Activated CD8-positive, alpha-beta memory T cell treated with anti-CD3 and anti-CD28 coated beads, Interleukin-2, amount 10 ng/mL, durations not matched to agents 7 days and 5 days (primary cell): ENCODE results near the gene PCDHA6. TPM values are rescaled to one million over a fixed set of nuclear protein-coding genes. Genes with fewer than 3 reads are reported as not detected.
"Not testable (repeated sequence)": the region's sequence is repeated elsewhere in the genome, so short reads cannot be mapped to it uniquely, and the experiment has no call there.

Experiments
- ATAC-seq: fragments of 150-1000 bp; cut with Tn5 transposase; one replicate; pipeline ENCODE4 v1.10.0; 2021; ENCODE audit warnings: moderate library complexity
- CTCF ChIA-PET: fragments of 350-600 bp; sonication (Branson Sonifier 250); formaldehyde crosslinking; loops from one replicate; lab custom pipeline; 2021; ENCODE audit warnings: antibody characterized with exemption; lab: Charles Lee
- DNase-seq: peaks from one replicate; pipeline ENCODE4 v3.0.0-alpha.2; 2020
- H3K27ac Mint-ChIP-seq: one replicate; pipeline ENCODE4 v1.8.0; 2021; ENCODE audit warnings: mild to moderate bottlenecking, mixed read lengths
- H3K27me3 Mint-ChIP-seq: one replicate; pipeline ENCODE4 v1.8.0; 2021; ENCODE audit warnings: mixed read lengths
- H3K36me3 Mint-ChIP-seq: one replicate; pipeline ENCODE4 v1.8.0; 2021; ENCODE audit warnings: mild to moderate bottlenecking, mixed read lengths
- H3K4me1 Mint-ChIP-seq: one replicate; pipeline ENCODE4 v1.8.0; 2021; ENCODE audit warnings: mixed read lengths
- H3K4me3 Mint-ChIP-seq: one replicate; pipeline ENCODE4 v1.8.0; 2021; ENCODE audit warnings: mild to moderate bottlenecking, moderate library complexity, mixed read lengths
- H3K9me3 Mint-ChIP-seq: one replicate; pipeline ENCODE4 v1.8.0; 2022; ENCODE audit warnings: low read depth, mixed read lengths
- total RNA-seq, 2 experiments: library from RNA; stranded (reverse); gene quantifications; one replicate each; pipeline ENCODE4 v1.2.3, GENCODE V29; 2021

Gene PCDHA6
- total RNA-seq, 2 experiments from 2014 or later, result not detected

- H3K4me3 Mint-ChIP-seq, result no peak within 1 kb of the TSS
- ATAC-seq (no peak), DNase-seq (no peak)
- CTCF ChIA-PET, result no interaction called here
- peaks cover 1% of the 10 kb centered on the region for H3K36me3 Mint-ChIP-seq
- peaks cover 3% of the 10 kb centered on the region for H3K27me3 Mint-ChIP-seq
- H3K9me3 Mint-ChIP-seq, result peaks cover 11% of the 10 kb centered on the region
- H3K4me1 Mint-ChIP-seq, result no peaks in the 10 kb centered on the region
- no peak within 1 kb of the TSS for H3K27ac Mint-ChIP-seq
Observed at GRCh38 chr5:140833993-140834392, 6.2 kb downstream of the PCDHA6 start, which contains the start of gene PCDHA7. Gene PCDHA7 (plus strand): TSS chr5:140834269. CDS start chr5:140834384, 115 bp downstream.

DNA sequence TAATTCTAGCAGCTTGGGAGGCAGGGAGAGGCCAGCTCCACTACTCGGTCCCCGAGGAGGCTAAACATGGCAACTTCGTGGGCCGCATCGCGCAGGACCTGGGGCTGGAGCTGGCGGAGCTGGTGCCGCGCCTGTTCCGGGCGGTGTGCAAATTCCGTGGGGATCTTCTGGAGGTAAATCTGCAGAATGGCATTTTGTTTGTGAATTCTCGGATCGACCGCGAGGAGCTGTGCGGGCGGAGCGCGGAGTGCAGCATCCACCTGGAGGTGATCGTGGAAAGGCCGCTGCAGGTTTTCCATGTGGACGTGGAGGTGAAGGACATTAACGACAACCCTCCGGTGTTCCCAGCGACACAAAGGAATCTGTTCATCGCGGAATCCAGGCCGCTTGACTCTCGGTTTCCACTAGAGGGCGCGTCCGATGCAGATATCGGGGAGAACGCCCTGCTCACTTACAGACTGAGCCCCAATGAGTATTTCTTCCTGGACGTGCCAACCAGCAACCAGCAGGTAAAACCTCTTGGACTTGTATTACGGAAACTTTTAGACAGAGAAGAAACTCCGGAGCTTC, 6.8 kb downstream of the PCDHA6 start:
- ATAC-seq, result not testable (repeated sequence)

DNA sequence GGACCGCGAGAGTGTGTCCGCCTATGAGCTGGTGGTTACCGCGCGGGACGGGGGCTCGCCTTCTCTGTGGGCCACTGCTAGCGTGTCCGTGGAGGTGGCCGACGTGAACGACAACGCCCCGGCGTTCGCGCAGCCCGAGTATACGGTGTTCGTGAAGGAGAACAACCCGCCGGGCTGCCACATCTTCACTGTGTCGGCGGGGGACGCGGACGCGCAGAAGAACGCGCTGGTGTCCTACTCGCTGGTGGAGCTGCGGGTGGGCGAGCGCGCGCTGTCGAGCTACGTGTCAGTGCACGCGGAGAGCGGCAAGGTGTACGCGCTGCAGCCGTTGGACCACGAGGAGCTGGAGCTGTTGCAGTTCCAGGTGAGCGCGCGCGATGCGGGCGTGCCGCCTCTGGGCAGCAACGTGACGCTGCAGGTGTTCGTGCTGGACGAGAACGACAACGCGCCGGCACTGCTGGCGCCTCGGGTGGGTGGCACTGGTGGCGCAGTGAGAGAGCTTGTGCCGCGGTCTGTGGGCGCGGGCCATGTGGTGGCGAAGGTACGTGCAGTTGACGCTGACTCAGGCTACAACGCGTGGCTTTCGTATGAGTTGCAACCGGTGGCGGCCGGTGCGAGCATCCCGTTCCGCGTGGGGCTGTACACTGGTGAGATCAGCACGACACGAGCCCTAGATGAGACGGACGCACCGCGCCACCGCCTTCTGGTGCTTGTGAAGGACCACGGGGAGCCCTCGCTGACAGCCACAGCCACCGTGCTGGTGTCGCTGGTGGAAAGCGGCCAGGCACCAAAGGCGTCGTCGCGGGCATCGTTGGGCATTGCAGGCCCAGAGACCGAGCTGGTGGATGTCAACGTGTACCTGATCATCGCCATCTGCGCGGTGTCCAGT, 8.1 kb downstream of the PCDHA6 start:
- Mint-ChIP-seq H3K27ac (no peak overlapping the region), H3K36me3 (peaks cover 1% of the 10 kb centered on the region), H3K9me3 (peaks cover 14% of the 10 kb centered on the region), H3K27me3 (peaks cover 3% of the 10 kb centered on the region), H3K4me1 (no peaks in the 10 kb centered on the region), H3K4me3 (no peak overlapping the region)
- CTCF ChIA-PET, result no interaction called here
- DNase-seq, result no peak
- no peak for ATAC-seq

More for the DNA sequence above, 6.8 kb downstream of the PCDHA6 start:
- H3K27ac Mint-ChIP-seq, CTCF ChIA-PET, DNase-seq, H3K27me3 Mint-ChIP-seq, H3K4me3 Mint-ChIP-seq, H3K36me3 Mint-ChIP-seq, H3K4me1 Mint-ChIP-seq, H3K9me3 Mint-ChIP-seq: not testable (repeated sequence)

GRCh38 chr5:140840978-140841962, 13.5 kb downstream of the PCDHA6 start, which contains the start of gene PCDHA8:
Gene PCDHA8 (plus strand): TSS chr5:140841187. CDS start chr5:140841322, 135 bp downstream.
- H3K36me3 Mint-ChIP-seq, result peaks cover 2% of the 10 kb centered on the region
- H3K4me3 Mint-ChIP-seq, result no peak within 1 kb of the TSS
- CTCF ChIA-PET, result interaction anchor here (1.1 to 1.2 kb wide), 2 partner anchors 18 to 336 kb away, joined by 3 to 4 read pairs; partner anchors contain the start of gene PCDHB8
- H3K9me3 Mint-ChIP-seq, result peaks cover 12% of the 10 kb centered on the region
- no peak for DNase-seq
- ATAC-seq, result no peak
- no peaks in the 10 kb centered on the region for H3K27me3 Mint-ChIP-seq
- no peak within 1 kb of the TSS for H3K27ac Mint-ChIP-seq
- no peaks in the 10 kb centered on the region for H3K4me1 Mint-ChIP-seq

DNA sequence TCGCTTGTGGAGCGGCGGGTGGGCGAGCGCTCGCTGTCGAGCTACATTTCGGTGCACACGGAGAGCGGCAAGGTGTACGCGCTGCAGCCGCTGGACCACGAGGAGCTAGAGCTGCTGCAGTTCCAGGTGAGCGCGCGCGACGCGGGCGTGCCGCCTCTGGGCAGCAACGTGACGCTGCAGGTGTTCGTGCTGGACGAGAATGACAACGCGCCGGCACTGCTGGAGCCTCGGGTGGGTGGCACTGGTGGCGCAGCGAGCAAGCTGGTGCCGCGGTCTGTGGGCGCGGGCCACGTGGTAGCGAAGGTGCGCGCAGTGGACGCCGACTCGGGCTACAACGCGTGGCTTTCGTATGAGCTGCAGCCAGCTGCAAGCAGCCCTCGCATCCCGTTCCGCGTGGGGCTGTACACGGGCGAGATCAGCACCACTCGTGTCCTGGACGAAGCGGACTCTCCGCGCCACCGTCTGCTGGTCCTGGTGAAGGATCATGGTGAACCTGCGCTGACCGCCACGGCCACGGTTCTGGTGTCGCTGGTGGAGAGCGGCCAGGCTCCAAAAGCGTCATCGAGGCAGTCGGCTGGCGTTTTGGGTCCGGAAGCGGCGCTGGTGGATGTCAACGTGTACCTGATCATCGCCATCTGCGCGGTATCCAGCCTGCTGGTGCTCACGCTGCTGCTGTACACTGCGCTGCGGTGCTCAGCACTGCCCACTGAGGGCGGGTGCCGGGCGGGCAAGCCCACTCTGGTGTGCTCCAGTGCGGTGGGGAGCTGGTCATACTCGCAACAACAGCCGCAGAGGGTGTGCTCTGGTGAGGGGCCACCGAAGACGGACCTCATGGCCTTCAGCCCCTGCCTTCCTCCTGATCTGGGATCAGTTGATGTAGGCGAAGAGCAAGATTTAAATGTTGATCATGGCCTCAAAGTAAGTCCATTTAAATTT, 15.3 kb downstream of the PCDHA6 start:
- no peak for ATAC-seq
- Mint-ChIP-seq H3K4me1 (no peaks in the 10 kb centered on the region), H3K27ac (no peak overlapping the region), H3K4me3 (no peak overlapping the region), H3K27me3 (no peaks in the 10 kb centered on the region), H3K9me3 (peaks cover 16% of the 10 kb centered on the region), H3K36me3 (peaks cover 2% of the 10 kb centered on the region)
- no peak for DNase-seq
- CTCF ChIA-PET, result no interaction called here

DNA sequence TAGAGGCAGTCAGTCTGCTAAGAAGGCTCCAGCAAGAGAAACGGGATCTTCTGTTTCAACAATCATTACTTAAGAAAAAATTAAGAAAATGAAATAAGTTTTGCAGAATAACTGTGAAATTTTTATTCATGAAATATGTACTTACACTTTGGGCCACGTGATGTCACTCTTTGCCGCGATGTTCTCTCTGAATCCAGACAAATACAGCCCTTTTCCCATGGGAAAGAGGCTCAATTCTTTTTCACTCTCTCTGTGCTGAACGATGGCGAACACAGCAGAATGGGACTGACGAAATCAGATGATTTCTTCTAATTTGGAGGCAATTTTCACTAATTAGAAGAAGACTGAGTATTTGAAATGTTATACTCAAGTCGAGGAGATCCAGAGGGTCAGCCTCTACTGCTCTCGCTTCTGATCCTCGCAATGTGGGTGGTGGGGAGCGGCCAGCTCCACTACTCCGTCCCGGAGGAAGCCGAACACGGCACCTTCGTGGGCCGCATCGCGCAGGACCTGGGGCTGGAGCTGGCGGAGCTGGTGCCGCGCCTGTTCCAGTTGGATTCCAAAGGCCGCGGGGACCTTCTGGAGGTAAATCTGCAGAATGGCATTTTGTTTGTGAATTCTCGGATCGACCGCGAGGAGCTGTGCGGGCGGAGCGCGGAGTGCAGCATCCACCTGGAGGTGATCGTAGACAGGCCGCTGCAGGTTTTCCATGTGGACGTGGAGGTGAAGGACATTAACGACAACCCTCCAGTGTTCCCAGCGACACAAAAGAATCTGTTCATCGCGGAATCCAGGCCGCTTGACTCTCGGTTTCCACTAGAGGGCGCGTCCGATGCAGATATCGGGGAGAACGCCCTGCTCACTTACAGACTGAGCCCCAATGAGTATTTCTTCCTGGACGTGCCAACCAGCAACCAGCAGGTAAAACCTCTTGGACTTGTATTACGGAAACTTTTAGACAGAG, 20.7 kb downstream of the PCDHA6 start, which contains the start of gene PCDHA9:
TSS of gene PCDHA9 (plus strand) at position 244 of the 964 bp plus-strand sequence. CDS start at position 358, 114 bp downstream.
- DNase-seq, ATAC-seq, H3K4me3 Mint-ChIP-seq, H3K27ac Mint-ChIP-seq, H3K4me1 Mint-ChIP-seq, H3K36me3 Mint-ChIP-seq, H3K27me3 Mint-ChIP-seq, CTCF ChIA-PET: not testable (repeated sequence)
- peaks cover 11% of the 10 kb centered on the region for H3K9me3 Mint-ChIP-seq

GRCh38 chr5:140849831-140850634, 22.3 kb downstream of the PCDHA6 start:
- H3K9me3 Mint-ChIP-seq, DNase-seq, H3K4me3 Mint-ChIP-seq, ATAC-seq, H3K27me3 Mint-ChIP-seq, H3K36me3 Mint-ChIP-seq, CTCF ChIA-PET, H3K27ac Mint-ChIP-seq, H3K4me1 Mint-ChIP-seq: not testable (repeated sequence)

GRCh38 chr5:140855772-140856674, 28.3 kb downstream of the PCDHA6 start, which contains the start of gene PCDHA10:
Gene PCDHA10 (plus strand): TSS chr5:140855897. CDS start chr5:140856049, 152 bp downstream.
- DNase-seq, result no peak
- H3K4me1 Mint-ChIP-seq, result no peaks in the 10 kb centered on the region
- CTCF ChIA-PET, result no interaction called here
- no peak within 1 kb of the TSS for H3K4me3 Mint-ChIP-seq
- peaks cover 13% of the 10 kb centered on the region for H3K9me3 Mint-ChIP-seq
- H3K36me3 Mint-ChIP-seq, result peaks cover 5% of the 10 kb centered on the region
- ATAC-seq, result no peak
- peaks cover 9% of the 10 kb centered on the region for H3K27me3 Mint-ChIP-seq
- no peak within 1 kb of the TSS for H3K27ac Mint-ChIP-seq

DNA sequence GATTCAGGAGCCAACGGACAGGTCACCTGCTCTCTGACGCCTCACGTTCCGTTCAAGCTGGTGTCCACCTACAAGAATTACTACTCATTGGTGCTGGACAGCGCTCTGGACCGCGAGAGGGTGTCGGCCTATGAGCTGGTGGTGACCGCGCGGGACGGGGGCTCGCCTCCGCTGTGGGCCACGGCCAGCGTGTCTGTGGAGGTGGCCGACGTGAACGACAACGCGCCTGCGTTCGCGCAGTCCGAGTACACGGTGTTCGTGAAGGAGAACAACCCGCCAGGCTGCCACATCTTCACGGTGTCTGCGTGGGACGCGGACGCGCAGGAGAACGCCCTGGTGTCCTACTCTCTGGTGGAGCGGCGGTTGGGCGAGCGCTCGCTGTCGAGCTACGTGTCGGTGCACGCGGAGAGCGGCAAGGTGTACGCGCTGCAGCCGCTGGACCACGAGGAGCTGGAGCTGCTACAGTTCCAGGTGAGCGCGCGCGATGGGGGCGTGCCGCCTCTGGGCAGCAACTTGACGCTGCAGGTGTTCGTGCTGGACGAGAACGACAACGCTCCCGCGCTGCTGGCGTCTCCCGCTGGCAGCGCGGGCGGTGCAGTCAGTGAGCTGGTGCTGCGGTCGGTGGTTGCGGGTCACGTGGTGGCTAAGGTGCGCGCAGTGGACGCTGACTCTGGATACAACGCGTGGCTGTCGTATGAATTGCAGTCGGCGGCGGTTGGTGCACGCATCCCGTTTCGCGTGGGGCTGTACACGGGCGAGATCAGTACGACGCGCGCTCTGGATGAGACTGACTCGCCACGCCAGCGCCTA, 29.6 kb downstream of the PCDHA6 start:
- Mint-ChIP-seq H3K4me1 (no peaks in the 10 kb centered on the region), H3K9me3 (peaks cover 20% of the 10 kb centered on the region), H3K36me3 (peaks cover 5% of the 10 kb centered on the region), H3K27me3 (peaks cover 9% of the 10 kb centered on the region), H3K4me3 (no peak overlapping the region), H3K27ac (no peak overlapping the region)
- DNase-seq (no peak), ATAC-seq (no peak)
- CTCF ChIA-PET, result interaction anchor here (0.9 kb wide), 1 partner anchor 320 kb away, joined by 3 read pairs; no protein-coding TSS in a partner anchor
